Suprapubic skin (tissue), 4 donors: Measurements from ENCODE around the gene ABHD5. TPM values are rescaled to one million over a fixed set of nuclear protein-coding genes. Genes with fewer than 3 reads are reported as not detected.
A peak's percentile ranks its signal among the peaks of the same experiment; 100 is the strongest.

ENCODE experiments used
- DNase-seq, 2 donors: peaks; one replicate each; pipeline ENCODE4 v3.0.0-alpha.2; 2019; ENCODE audit warnings: low spot score in 2 of 2
- H3K27ac ChIP-seq: fragments of 200-600 bp; sonication (generic); one replicate; pipeline ENCODE4 v1.5.1; 2019
- H3K27me3 ChIP-seq: fragments of 200-600 bp; sonication (generic); one replicate; pipeline ENCODE4 v1.5.1; 2019
- H3K36me3 ChIP-seq: fragments of 200-600 bp; sonication (generic); one replicate; pipeline ENCODE4 v1.5.1; 2019
- H3K4me1 ChIP-seq: fragments of 200-600 bp; sonication (generic); one replicate; pipeline ENCODE4 v1.5.1; 2019
- H3K4me3 ChIP-seq: fragments of 200-600 bp; sonication (generic); one replicate; pipeline ENCODE4 v1.5.1; 2019; ENCODE audit warnings: mild to moderate bottlenecking
- H3K9me3 ChIP-seq: fragments of 200-600 bp; sonication (generic); one replicate; pipeline ENCODE4 v1.5.1; 2019
- EP300 ChIP-seq: sonication (generic); formaldehyde crosslinking; IDR thresholded peaks from one replicate; pipeline ENCODE4 v1.6.1; 2017; ENCODE audit warnings: antibody characterized with exemption
- POLR2A ChIP-seq, 2 donors: fragments of 450-650 bp; IDR thresholded peaks; one replicate each; pipeline ENCODE4 v1.6.1; 2017; ENCODE audit warnings: antibody characterized with exemption in 2 of 2, mild to moderate bottlenecking in 2 of 2, moderate library complexity in 2 of 2
- POLR2AphosphoS5 ChIP-seq, 3 donors: sonication (generic); formaldehyde crosslinking; IDR thresholded peaks; one replicate each; pipeline ENCODE4 v1.6.1; 2017; ENCODE audit warnings: antibody characterized with exemption in 3 of 3
- WGBS: methylation state at CpG from one replicate; pipeline ENCODE4 v1.1.5; 2018; 5-methylcytosine and 5-hydroxymethylcytosine counted together
- total RNA-seq, 4 donors: library from RNA; depleted of rRNA; stranded (reverse); fragments of >200 nt; gene quantifications; one replicate each; pipeline ENCODE4 v1.1.0, GENCODE V29; 2016
- TF ChIP-seq, protein P1 (sequence below), 2 donors: fragments of 200-600 bp in 1 of 2; fragments of 450-650 bp in 1 of 2; sonication (generic) in 1 of 2; IDR thresholded peaks; one replicate each; pipeline ENCODE4 v1.5.1; 2016 to 2019; ENCODE audit warnings: antibody characterized with exemption in 2 of 2, mild to moderate bottlenecking in 1 of 2, moderate library complexity in 1 of 2

The ABHD5 gene
- total RNA-seq, 4 donors from 2014 or later = 62.7 to 130 (median 88.3) TPM

GRCh38 chr3:43762451-43762850, 71.7 kb downstream of the ABHD5 start:
- no peak for DNase-seq
- Histone ChIP-seq H3K27me3 (no peaks in the 10 kb centered on the region), H3K4me3 (no peak overlapping the region), H3K9me3 (no peaks in the 10 kb centered on the region), H3K36me3 (no peaks in the 10 kb centered on the region), H3K27ac (no peak overlapping the region), H3K4me1 (peaks cover 5% of the 10 kb centered on the region)
- WGBS = 87% methylated on average over 6 of the region's 6 CpGs
- TF ChIP-seq POLR2AphosphoS5 (IDR thresholded peaks at IDR 0.05) (no peak), POLR2A (IDR thresholded peaks at IDR 0.05) (no peak)

GRCh38 chr3:43764056-43764455, 73.3 kb downstream of the ABHD5 start:
- Histone ChIP-seq H3K9me3 (no peaks in the 10 kb centered on the region), H3K4me3 (no peak overlapping the region), H3K27me3 (no peaks in the 10 kb centered on the region), H3K36me3 (no peaks in the 10 kb centered on the region), H3K27ac (no peak overlapping the region), H3K4me1 (peaks cover 17% of the 10 kb centered on the region)
- WGBS = 83% methylated on average over 2 of the region's 2 CpGs
- DNase-seq = no peak
- TF ChIP-seq EP300 (no peak), POLR2A (IDR thresholded peaks at IDR 0.05) (no peak), POLR2AphosphoS5 (IDR thresholded peaks at IDR 0.05) (no peak)
- TF ChIP-seq, protein P1, sequence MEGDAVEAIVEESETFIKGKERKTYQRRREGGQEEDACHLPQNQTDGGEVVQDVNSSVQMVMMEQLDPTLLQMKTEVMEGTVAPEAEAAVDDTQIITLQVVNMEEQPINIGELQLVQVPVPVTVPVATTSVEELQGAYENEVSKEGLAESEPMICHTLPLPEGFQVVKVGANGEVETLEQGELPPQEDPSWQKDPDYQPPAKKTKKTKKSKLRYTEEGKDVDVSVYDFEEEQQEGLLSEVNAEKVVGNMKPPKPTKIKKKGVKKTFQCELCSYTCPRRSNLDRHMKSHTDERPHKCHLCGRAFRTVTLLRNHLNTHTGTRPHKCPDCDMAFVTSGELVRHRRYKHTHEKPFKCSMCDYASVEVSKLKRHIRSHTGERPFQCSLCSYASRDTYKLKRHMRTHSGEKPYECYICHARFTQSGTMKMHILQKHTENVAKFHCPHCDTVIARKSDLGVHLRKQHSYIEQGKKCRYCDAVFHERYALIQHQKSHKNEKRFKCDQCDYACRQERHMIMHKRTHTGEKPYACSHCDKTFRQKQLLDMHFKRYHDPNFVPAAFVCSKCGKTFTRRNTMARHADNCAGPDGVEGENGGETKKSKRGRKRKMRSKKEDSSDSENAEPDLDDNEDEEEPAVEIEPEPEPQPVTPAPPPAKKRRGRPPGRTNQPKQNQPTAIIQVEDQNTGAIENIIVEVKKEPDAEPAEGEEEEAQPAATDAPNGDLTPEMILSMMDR (IDR thresholded peaks at IDR 0.05) = no peak

DNA sequence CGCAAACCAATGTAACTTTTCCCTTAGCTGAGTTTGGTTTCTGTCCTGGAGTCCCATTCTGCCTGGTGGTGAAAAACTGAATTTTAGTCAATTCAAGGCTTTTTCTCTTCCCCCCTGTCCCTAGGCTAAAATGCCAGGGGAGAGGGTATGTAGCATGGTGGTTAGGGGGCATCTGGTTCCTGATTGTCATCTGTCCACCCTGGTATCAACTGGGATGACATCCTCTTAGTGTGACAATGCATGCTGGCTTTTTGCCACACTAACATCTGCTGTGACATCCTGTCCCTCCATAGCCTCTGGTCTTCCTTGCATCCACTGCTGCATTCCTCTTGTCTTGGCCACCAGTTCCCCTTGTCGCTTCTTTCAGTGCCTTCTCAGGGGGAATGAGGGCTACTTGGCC, 73.7 kb downstream of the ABHD5 start:
- H3K4me3 ChIP-seq = no peak overlapping the region
- no peaks in the 10 kb centered on the region for H3K36me3 ChIP-seq
- H3K9me3 ChIP-seq = no peaks in the 10 kb centered on the region
- no peak overlapping the region for H3K27ac ChIP-seq
- no peak for DNase-seq
- no peaks in the 10 kb centered on the region for H3K27me3 ChIP-seq
- H3K4me1 ChIP-seq = peaks cover 19% of the 10 kb centered on the region
- WGBS = 95% methylated on average over 2 of the region's 2 CpGs
- TF ChIP-seq POLR2AphosphoS5 (IDR thresholded peaks at IDR 0.05) = no peak
- no peak for TF ChIP-seq EP300

DNA sequence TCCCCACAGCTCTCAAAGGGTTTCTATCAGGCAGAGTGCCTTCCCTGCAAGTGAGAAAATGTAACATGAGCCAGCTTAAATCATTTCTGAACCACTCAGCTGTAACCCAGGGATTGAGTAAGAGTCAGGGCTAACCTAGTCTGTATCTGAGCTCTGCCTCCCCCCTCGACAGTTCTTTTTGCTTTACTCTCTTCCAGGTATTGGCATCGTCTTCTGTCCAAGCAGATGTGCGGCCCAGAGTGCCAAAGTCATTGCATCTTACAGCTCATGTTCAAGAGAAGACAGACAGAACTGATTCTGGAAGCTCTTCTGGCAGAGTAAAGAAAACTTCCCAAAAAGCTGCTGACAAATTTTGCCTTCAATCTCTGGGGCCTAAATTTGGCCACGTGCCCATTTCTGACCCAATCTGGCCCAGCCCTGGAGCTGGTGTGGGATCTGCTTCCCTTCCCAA, 74.8 kb downstream of the ABHD5 start:
- no peaks in the 10 kb centered on the region for H3K9me3 ChIP-seq
- TF ChIP-seq EP300 (no peak), POLR2AphosphoS5 (IDR thresholded peaks at IDR 0.05) (no peak), POLR2A (IDR thresholded peaks at IDR 0.05) (no peak)
- TF ChIP-seq, protein P1 (IDR thresholded peaks at IDR 0.05) = no peak
- H3K27ac ChIP-seq = no peak overlapping the region
- WGBS = 55% methylated on average over 4 of the region's 4 CpGs
- H3K4me1 ChIP-seq = peaks cover 30% of the 10 kb centered on the region
- no peaks in the 10 kb centered on the region for H3K27me3 ChIP-seq
- no peak for DNase-seq
- H3K36me3 ChIP-seq = no peaks in the 10 kb centered on the region
- no peak overlapping the region for H3K4me3 ChIP-seq

DNA sequence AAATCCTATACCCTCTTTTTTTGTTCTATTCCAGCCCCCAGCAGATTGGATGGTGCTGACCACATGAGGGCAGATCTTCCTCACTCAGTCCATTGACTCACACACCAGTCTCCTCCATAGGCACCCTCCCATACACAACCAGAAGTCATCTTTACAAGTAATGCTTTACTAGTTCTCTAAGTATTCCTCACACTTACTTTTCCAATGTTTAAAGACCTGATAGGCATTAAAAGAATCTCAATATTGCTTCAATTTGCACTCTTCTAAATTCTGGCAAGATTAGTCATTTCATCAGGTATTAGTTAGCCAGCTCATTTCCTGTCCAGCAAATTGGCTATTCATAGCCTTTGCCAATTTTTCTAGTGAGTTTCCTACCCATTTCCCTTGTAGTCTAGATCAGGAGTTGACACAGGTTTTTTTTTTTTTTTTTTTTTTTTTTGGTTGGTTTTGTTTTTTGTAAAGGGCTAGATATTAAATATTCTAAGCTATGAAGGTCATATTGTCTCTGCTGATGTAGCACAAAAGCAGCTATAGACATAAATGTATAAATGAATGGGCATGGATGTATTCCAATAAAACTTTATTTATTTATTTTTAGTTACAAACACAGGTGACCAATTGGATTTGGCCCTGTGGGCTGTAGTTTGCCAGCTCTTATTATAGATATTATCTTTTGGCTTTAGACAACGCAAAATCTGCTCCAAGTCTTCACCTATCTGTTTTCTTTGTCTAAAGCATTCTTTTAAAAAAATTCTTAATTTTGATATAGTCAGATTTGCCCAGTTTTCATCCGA, 76.1 kb downstream of the ABHD5 start:
- no peaks in the 10 kb centered on the region for H3K9me3 ChIP-seq
- no peaks in the 10 kb centered on the region for H3K36me3 ChIP-seq
- DNase-seq = no peak
- peaks cover 41% of the 10 kb centered on the region for H3K4me1 ChIP-seq
- H3K27me3 ChIP-seq = no peaks in the 10 kb centered on the region
- 62% methylated on average over 2 of the region's 2 CpGs for WGBS
- no peak overlapping the region for H3K27ac ChIP-seq
- no peak overlapping the region for H3K4me3 ChIP-seq
- no peak for TF ChIP-seq EP300

- no peaks in the 10 kb centered on the region for H3K36me3 ChIP-seq
- no peaks in the 10 kb centered on the region for H3K27me3 ChIP-seq
- WGBS = 20% methylated on average over 5 of the region's 5 CpGs
- H3K27ac ChIP-seq = peak overlapping the region; percentile 88
- TF ChIP-seq POLR2AphosphoS5 (IDR thresholded peaks at IDR 0.05) (peak in 1 of 3 donors; percentile 17), EP300 (no peak), POLR2A (IDR thresholded peaks at IDR 0.05) (no peak)
- H3K9me3 ChIP-seq = no peaks in the 10 kb centered on the region
- H3K4me1 ChIP-seq = peaks cover 46% of the 10 kb centered on the region
- DNase-seq = peak; percentile 71 to 84
- no peak overlapping the region for H3K4me3 ChIP-seq
Observed at GRCh38 chr3:43768381-43768973, 77.7 kb downstream of the ABHD5 start.

GRCh38 chr3:43769097-43769884, 78.6 kb downstream of the ABHD5 start:
- Histone ChIP-seq H3K4me3 (peak overlapping the region; percentile 31), H3K9me3 (no peaks in the 10 kb centered on the region), H3K36me3 (no peaks in the 10 kb centered on the region), H3K27ac (peak overlapping the region; percentile 88), H3K27me3 (no peaks in the 10 kb centered on the region), H3K4me1 (peaks cover 48% of the 10 kb centered on the region)
- TF ChIP-seq POLR2A (IDR thresholded peaks at IDR 0.05) (no peak), POLR2AphosphoS5 (IDR thresholded peaks at IDR 0.05) (peak in 2 of 3 donors; percentile 41 to 75), EP300 (no peak)
- TF ChIP-seq, protein P1 (IDR thresholded peaks at IDR 0.05) = peak; percentile 86 to 94
- peak; percentile 99 for DNase-seq
- WGBS = 4% methylated on average over 11 of the region's 22 CpGs
